Prostate gland (tissue), 2 donors: Measurements from ENCODE around the gene LDAF1.

ENCODE experiments used
- CTCF ChIP-seq, 4 experiments: fragments of 200-600 bp in 2 of 4; fragments of 450-650 bp in 2 of 4; sonication (generic) in 2 of 4; IDR thresholded peaks; 1 replicate in 3 of 4; 2 replicates in 1 of 4; pipeline ENCODE4 v1.5.1; 2016 to 2019; ENCODE audit warnings: antibody characterized with exemption in 4 of 4, mild to moderate bottlenecking in 2 of 4, moderate library complexity in 2 of 4
- POLR2AphosphoS5 ChIP-seq: sonication (generic); formaldehyde crosslinking; IDR thresholded peaks from one replicate; pipeline ENCODE4 v1.6.1; 2017; ENCODE audit warnings: antibody characterized with exemption

- TF ChIP-seq CTCF (IDR thresholded peaks at IDR 0.05), result no peak
- TF ChIP-seq POLR2AphosphoS5, result no peak
Observed at GRCh38 chr16:21197621-21198020, 39.1 kb downstream of the LDAF1 start.
